Memory B cell (primary cell): ENCODE measurements around the gene SOX21.
"Not testable (repeated sequence)": the region's sequence is repeated elsewhere in the genome, so short reads cannot be mapped to it uniquely, and the experiment has no call there.

ENCODE experiments used
- ATAC-seq: fragments of 150-1000 bp; cut with Tn5 transposase; 2 replicates; pipeline ENCODE4 v1.10.0; 2021; ENCODE audit warnings: low read depth, mild to moderate bottlenecking, moderate library complexity
- DNase-seq, 2 donors: peaks; one replicate each; pipeline ENCODE4 v3.0.0; 2022; ENCODE audit warnings: low spot score in 2 of 2
- H3K27ac Mint-ChIP-seq: one replicate; pipeline ENCODE4 v1.8.0; 2022; ENCODE audit warnings: mild to moderate bottlenecking, moderate library complexity, mixed read lengths
- H3K27me3 Mint-ChIP-seq: one replicate; pipeline ENCODE4 v1.8.0; 2022; ENCODE audit warnings: mixed read lengths
- H3K36me3 Mint-ChIP-seq: one replicate; pipeline ENCODE4 v1.8.0; 2022; ENCODE audit warnings: mild to moderate bottlenecking, mixed read lengths
- H3K4me1 Mint-ChIP-seq: one replicate; pipeline ENCODE4 v1.8.0; 2022; ENCODE audit warnings: mixed read lengths
- H3K4me3 Mint-ChIP-seq: one replicate; pipeline ENCODE4 v1.8.0; 2022; ENCODE audit warnings: mild to moderate bottlenecking, moderate library complexity, mixed read lengths
- H3K9me3 Mint-ChIP-seq: one replicate; pipeline ENCODE4 v1.8.0; 2022; ENCODE audit warnings: mixed read lengths

SOX21 gene

GRCh38 chr13:94712287-94712811 lies at the start of gene SOX21:
TSS of gene SOX21 (minus strand) at chr13:94712545. CDS start at chr13:94712049, 496 bp downstream.
- no peaks in the 10 kb centered on the region for H3K36me3 Mint-ChIP-seq
- H3K27ac Mint-ChIP-seq: no peak within 1 kb of the TSS
- H3K27me3 Mint-ChIP-seq: peaks cover 21% of the 10 kb centered on the region
- DNase-seq (no peak), ATAC-seq (no peak)
- H3K4me1 Mint-ChIP-seq: peaks cover 5% of the 10 kb centered on the region
- no peaks in the 10 kb centered on the region for H3K9me3 Mint-ChIP-seq
- H3K4me3 Mint-ChIP-seq: peak within 1 kb of the TSS; percentile 37

GRCh38 chr13:94761407-94761806 lies 49.1 kb upstream of the SOX21 start:
- ATAC-seq: no peak
- no peak overlapping the region for H3K27ac Mint-ChIP-seq

DNA sequence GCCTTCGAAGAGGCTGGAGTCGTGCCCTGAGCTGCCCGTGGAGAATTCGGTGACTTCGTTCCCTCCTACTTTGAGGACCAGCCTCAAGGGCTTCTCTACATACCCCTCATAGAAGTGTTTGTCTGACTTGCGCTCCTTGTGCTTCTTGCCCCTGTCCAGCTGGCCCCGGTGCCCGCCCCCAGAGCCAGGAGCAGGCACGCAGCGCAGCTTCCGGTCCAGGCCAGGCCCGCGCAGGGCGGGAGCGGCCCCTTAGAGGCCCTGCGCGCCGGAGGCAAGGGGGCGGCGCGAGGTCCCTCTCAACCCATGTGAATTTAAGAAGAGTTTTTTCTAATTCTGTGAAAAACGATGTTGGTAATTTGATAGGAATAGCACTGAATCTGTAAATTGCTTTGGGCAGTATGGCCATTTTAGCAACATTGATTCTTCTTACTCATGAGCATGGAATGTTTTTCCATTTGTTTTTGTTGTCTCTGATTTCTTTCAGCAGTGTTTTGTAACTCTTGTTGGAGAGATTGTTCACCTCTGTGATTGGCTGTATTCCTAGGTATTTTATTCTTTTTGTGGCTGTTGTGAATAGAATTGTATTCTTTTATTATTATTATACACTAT lies 46.9 kb upstream of the SOX21 start:
- ATAC-seq: no peak
- H3K36me3 Mint-ChIP-seq: no peaks in the 10 kb centered on the region
- H3K27me3 Mint-ChIP-seq: peaks cover 4% of the 10 kb centered on the region
- H3K4me3 Mint-ChIP-seq: no peak overlapping the region
- peaks cover 1% of the 10 kb centered on the region for H3K9me3 Mint-ChIP-seq
- no peak for DNase-seq
- H3K4me1 Mint-ChIP-seq: no peaks in the 10 kb centered on the region
- H3K27ac Mint-ChIP-seq: no peak overlapping the region

More at GRCh38 chr13:94761407-94761806, 49.1 kb upstream of the SOX21 start:
- Mint-ChIP-seq H3K36me3 (no peaks in the 10 kb centered on the region), H3K4me1 (no peaks in the 10 kb centered on the region), H3K4me3 (no peak overlapping the region), H3K27me3 (peaks cover 6% of the 10 kb centered on the region), H3K9me3 (no peaks in the 10 kb centered on the region)
- DNase-seq: no peak

DNA sequence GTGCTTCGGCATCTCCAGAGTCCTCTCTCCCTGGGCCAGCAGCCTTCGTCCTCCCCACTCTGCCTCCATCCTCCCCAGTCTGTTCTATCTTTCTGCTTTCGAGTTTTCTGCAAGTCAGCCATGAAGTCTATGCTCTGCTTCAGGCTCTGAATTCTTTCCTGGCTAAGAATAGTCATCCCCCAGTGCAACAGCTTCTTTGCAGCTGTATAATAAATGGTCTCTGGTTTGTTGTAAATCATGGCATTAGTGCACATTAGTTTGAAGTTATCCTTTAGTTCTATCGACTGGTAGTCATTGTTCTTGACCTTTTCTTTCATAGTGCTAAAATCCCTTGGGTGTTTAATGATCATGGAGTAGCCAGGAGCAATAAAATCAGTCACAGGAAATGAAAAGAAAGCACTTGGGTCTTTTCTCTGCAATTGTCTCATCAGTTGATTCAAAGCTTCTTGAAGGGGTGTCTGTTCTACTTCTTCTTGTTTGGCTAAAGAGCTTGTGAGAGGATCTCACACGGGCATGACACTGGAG lies 46.2 kb upstream of the SOX21 start:
- no peak overlapping the region for H3K27ac Mint-ChIP-seq
- DNase-seq: no peak
- peaks cover 4% of the 10 kb centered on the region for H3K27me3 Mint-ChIP-seq
- no peaks in the 10 kb centered on the region for H3K36me3 Mint-ChIP-seq
- H3K4me3 Mint-ChIP-seq: no peak overlapping the region
- no peak for ATAC-seq
- H3K4me1 Mint-ChIP-seq: no peaks in the 10 kb centered on the region
- H3K9me3 Mint-ChIP-seq: peaks cover 1% of the 10 kb centered on the region

- Mint-ChIP-seq H3K27ac (no peak overlapping the region), H3K4me3 (no peak overlapping the region), H3K9me3 (peaks cover 1% of the 10 kb centered on the region), H3K36me3 (no peaks in the 10 kb centered on the region), H3K4me1 (no peaks in the 10 kb centered on the region), H3K27me3 (peaks cover 3% of the 10 kb centered on the region)
- no peak for ATAC-seq
- DNase-seq: no peak
These were observed 41.0 kb upstream of the SOX21 start for GRCh38 chr13:94753327-94753726.

DNA sequence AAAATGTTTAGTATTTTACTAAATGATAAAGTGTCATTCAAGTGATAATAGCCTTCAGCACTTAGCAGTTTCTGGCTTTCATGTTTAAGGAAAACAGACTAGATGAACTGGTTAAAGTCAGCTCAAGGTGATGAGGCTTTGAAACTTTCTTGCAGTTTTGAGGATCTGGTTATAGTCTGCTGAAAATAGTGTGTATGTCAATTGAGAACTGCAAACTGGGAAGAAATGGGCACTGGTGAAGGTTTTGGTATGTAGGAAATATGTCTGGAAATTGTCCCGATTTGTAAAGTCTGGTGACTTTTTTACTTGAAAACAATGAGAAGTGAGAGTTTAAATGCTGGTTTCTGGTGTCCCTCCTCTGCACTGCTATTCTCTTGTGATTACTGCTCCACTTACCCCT lies 36.8 kb upstream of the SOX21 start:
- Mint-ChIP-seq H3K27me3 (peaks cover 7% of the 10 kb centered on the region), H3K9me3 (no peaks in the 10 kb centered on the region), H3K27ac (no peak overlapping the region)

DNA sequence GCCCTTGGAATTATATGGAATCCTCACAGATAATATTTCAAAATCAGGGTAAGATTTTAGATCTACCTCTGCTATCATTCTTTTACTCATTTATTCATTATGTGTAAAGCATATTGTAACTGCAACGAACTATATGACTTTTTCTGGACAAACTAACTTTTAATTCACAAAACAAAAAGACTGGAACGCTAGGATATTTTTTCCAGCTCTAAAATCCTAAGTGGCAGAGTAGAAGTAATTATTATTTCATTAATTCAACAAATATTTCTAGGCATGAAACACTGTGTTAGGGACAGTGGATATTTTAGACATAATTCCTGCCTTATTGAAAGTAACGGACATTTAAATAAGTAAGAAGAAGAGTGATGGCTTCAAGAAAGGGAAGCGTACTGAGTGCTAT lies 26.9 kb upstream of the SOX21 start:
- Mint-ChIP-seq H3K4me3 (no peak overlapping the region), H3K4me1 (no peaks in the 10 kb centered on the region), H3K9me3 (peaks cover 2% of the 10 kb centered on the region), H3K27ac (no peak overlapping the region), H3K36me3 (peaks cover 2% of the 10 kb centered on the region), H3K27me3 (peaks cover 4% of the 10 kb centered on the region)
- ATAC-seq (no peak), DNase-seq (no peak)

More for the DNA sequence above, 36.8 kb upstream of the SOX21 start:
- Mint-ChIP-seq H3K4me1 (no peaks in the 10 kb centered on the region), H3K4me3 (no peak overlapping the region), H3K36me3 (no peaks in the 10 kb centered on the region)
- ATAC-seq (no peak), DNase-seq (no peak)

- H3K9me3 Mint-ChIP-seq: no peaks in the 10 kb centered on the region
- ATAC-seq (no peak), DNase-seq (no peak)
- H3K4me1 Mint-ChIP-seq: no peaks in the 10 kb centered on the region
- no peak overlapping the region for H3K27ac Mint-ChIP-seq
- no peak overlapping the region for H3K4me3 Mint-ChIP-seq
- H3K27me3 Mint-ChIP-seq: peaks cover 1% of the 10 kb centered on the region
- no peaks in the 10 kb centered on the region for H3K36me3 Mint-ChIP-seq
These were observed 18.7 kb upstream of the SOX21 start for GRCh38 chr13:94731028-94731427.

- not testable (repeated sequence) for H3K27ac Mint-ChIP-seq, H3K4me3 Mint-ChIP-seq, H3K27me3 Mint-ChIP-seq, DNase-seq, ATAC-seq, H3K9me3 Mint-ChIP-seq, H3K36me3 Mint-ChIP-seq, H3K4me1 Mint-ChIP-seq
These were observed 17.6 kb upstream of the SOX21 start for GRCh38 chr13:94729941-94730340.

DNA sequence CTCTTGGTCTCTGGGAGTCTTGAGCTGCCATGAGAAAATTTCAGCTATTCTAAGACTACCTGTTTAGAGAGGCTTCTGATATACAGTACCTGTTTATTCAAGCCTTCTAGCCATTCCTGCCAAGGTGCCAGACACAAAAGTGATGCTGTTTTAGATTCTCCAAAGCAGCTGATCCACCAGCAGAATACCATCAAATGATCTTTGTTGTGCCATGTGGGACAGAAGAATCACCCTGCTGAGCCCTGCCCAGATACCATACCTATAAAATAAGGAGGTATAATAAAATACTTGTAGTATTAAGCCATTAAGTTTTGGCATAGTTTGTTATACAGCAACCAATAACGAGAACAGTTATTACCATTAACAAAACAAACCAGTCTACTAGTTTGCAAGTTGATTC lies 14.1 kb upstream of the SOX21 start:
- H3K36me3 Mint-ChIP-seq: no peaks in the 10 kb centered on the region
- ATAC-seq: no peak

DNA sequence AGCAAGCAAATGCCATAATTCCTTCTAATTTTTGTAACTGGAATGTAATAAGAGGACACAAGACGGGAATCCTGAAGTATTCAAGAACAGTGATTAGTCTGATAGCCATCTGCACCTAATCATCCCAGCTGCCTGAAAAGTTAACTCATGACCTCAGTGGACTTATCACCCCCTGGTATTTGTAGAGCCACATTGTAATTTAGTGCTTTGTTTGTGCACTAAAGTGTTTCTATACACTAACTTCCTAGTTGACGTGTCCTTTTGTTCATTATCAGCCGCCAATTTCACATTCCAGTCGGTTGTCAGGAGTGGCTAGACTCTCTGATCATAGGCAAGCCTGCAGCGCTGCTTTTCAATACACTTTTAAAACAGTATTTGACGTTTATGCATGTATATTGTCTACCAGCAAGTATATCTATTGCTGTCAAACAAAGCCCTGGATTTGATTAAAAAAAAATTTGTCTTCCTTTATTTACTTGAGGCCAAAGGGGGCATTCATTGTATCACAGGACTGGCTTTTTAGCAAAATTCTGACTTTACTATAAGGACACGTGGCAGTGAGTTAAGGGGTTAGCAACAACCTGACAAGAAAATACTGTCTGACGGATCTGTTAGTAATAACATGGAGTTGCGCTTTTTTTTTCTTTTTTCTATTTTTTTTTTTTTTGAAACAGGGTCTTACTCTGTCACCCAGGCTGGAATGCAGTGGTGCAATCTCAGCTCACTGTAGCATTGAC lies 10.4 kb upstream of the SOX21 start:
- ATAC-seq (no peak), DNase-seq (no peak)
- H3K36me3 Mint-ChIP-seq: no peaks in the 10 kb centered on the region
- H3K27me3 Mint-ChIP-seq: peaks cover 15% of the 10 kb centered on the region
- peaks cover 3% of the 10 kb centered on the region for H3K9me3 Mint-ChIP-seq
- no peak overlapping the region for H3K4me3 Mint-ChIP-seq
- no peaks in the 10 kb centered on the region for H3K4me1 Mint-ChIP-seq
- H3K27ac Mint-ChIP-seq: no peak overlapping the region

More for the DNA sequence above, 14.1 kb upstream of the SOX21 start:
- H3K4me3 Mint-ChIP-seq: no peak overlapping the region
- peaks cover 13% of the 10 kb centered on the region for H3K27me3 Mint-ChIP-seq
- no peaks in the 10 kb centered on the region for H3K4me1 Mint-ChIP-seq
- DNase-seq: no peak
- H3K9me3 Mint-ChIP-seq: peaks cover 1% of the 10 kb centered on the region
- no peak overlapping the region for H3K27ac Mint-ChIP-seq

- not testable (repeated sequence) for H3K4me3 Mint-ChIP-seq, H3K4me1 Mint-ChIP-seq, H3K27ac Mint-ChIP-seq, DNase-seq, ATAC-seq, H3K9me3 Mint-ChIP-seq, H3K36me3 Mint-ChIP-seq
- H3K27me3 Mint-ChIP-seq: peaks cover 21% of the 10 kb centered on the region
These were observed 6.4 kb upstream of the SOX21 start for GRCh38 chr13:94718697-94719096.

- Mint-ChIP-seq H3K9me3 (peaks cover 1% of the 10 kb centered on the region), H3K4me1 (no peaks in the 10 kb centered on the region), H3K27ac (no peak overlapping the region), H3K4me3 (no peak overlapping the region), H3K27me3 (peaks cover 19% of the 10 kb centered on the region), H3K36me3 (no peaks in the 10 kb centered on the region)
- DNase-seq (no peak), ATAC-seq (no peak)
These were observed 5.6 kb upstream of the SOX21 start for GRCh38 chr13:94717916-94718315.

- Mint-ChIP-seq H3K27ac (no peak overlapping the region), H3K27me3 (peaks cover 13% of the 10 kb centered on the region), H3K36me3 (no peaks in the 10 kb centered on the region), H3K9me3 (peaks cover 1% of the 10 kb centered on the region), H3K4me1 (peaks cover under 1% of the 10 kb centered on the region), H3K4me3 (no peak overlapping the region)
- ATAC-seq (no peak), DNase-seq (no peak)
These were observed 3.7 kb upstream of the SOX21 start for GRCh38 chr13:94716016-94716415.
